HG03565 (cell line): Measurements from ENCODE around the gene RYR2.

ENCODE experiments used
- ATAC-seq: cut with Tn5 transposase; IDR thresholded peaks from one replicate; pipeline ENCODE4 v1.9.1; 2021; ENCODE audit warnings: mild to moderate bottlenecking, moderate library complexity; ENCODE audit not compliant: unreplicated experiment

Gene RYR2

DNA sequence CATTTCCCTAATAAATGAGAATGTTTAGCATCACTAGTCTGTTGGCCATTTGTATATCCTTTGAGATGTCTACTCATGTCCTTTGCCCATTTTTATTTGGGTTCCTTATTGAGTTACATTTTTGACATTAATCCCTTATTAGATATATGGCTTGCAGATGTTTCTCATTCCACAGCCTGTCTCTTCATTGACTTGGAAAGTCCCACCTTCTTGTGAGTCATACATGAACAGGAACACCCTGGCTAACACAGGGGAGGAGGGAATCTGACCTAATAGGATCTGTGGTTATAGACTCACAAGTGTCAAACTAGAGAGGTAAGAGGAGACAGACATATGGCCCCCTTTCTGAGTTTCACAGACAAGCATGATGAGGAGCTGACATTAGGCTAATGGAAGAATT is 837.2 kb downstream of the RYR2 start:
- no peak for ATAC-seq
